K562 (cell line): Measurements from ENCODE around the gene RC3H2. TPM values are rescaled to one million over a fixed set of nuclear protein-coding genes. Genes with fewer than 3 reads are reported as not detected.
A peak's percentile ranks its signal among the peaks of the same experiment; 100 is the strongest.

Source experiments
- CAMTA2 ChIP-seq: fragments of 250-450 bp; sonication (Bioruptor Pico); conservative IDR thresholded peaks from 2 replicates; pipeline ENCODE4 v1.5.1; 2022
- CSDE1 ChIP-seq, 2 experiments: fragments of 450-650 bp; IDR thresholded peaks; 2 replicates each; pipeline ENCODE4 v1.6.1; 2016; ENCODE audit warnings: mild to moderate bottlenecking in 1 of 2
- EHMT2 ChIP-seq: fragments of 450-650 bp; IDR thresholded peaks from 2 replicates; pipeline ENCODE4 v1.6.1; 2018; ENCODE audit warnings: antibody characterized with exemption
- FOXA1 ChIP-seq: fragments of 450-650 bp; IDR thresholded peaks from 2 replicates; pipeline ENCODE4 v1.6.1; 2016; ENCODE audit warnings: mild to moderate bottlenecking, borderline replicate concordance
- FOXJ2 ChIP-seq: fragments of 200-800 bp; sonication (Bioruptor generic); IDR thresholded peaks from 2 replicates; pipeline ENCODE4 v1.6.1; 2016; ENCODE audit warnings: missing genetic modification characterization, missing compliant biosample characterization
- FOXO4 ChIP-seq: fragments of 450-650 bp; formaldehyde crosslinking; IDR thresholded peaks from 2 replicates; pipeline ENCODE4 v1.4.0; 2020; ENCODE audit warnings: mild to moderate bottlenecking, moderate library complexity
- HNRNPUL1 ChIP-seq: fragments of 200-400 bp; formaldehyde crosslinking; IDR thresholded peaks from 2 replicates; pipeline ENCODE4 v1.6.1; 2017; ENCODE audit warnings: low read length
- HOMEZ ChIP-seq: fragments of 250-450 bp; sonication (Bioruptor Pico); IDR thresholded peaks from 2 replicates; pipeline ENCODE4 v1.4.0; 2020; ENCODE audit warnings: mild to moderate bottlenecking, moderate library complexity
- TBL1XR1 ChIP-seq, 2 experiments: IDR thresholded peaks; 2 replicates each; pipeline ENCODE4 v1.6.1; 2012; ENCODE audit warnings: improper control_type of control experiment in 2 of 2, low read length in 2 of 2, mild to moderate bottlenecking in 1 of 2
- TGIF2 ChIP-seq: sonication (generic); formaldehyde crosslinking; IDR thresholded peaks from 2 replicates; pipeline ENCODE4 v1.8.1; 2022; ENCODE audit warnings: mild to moderate bottlenecking, missing genetic modification reagents, moderate library complexity
- ZC3H11A ChIP-seq: IDR thresholded peaks from 2 replicates; pipeline ENCODE4 v1.6.1; 2012; ENCODE audit warnings: low read depth, low read length, improper control_type of control experiment
- ZKSCAN3 ChIP-seq: fragments of 250-450 bp; sonication (Bioruptor Pico); IDR thresholded peaks from 2 replicates; pipeline ENCODE4 v1.4.0; 2020
- ZNF146 ChIP-seq: IDR thresholded peaks from one replicate; pipeline ENCODE4 v1.6.1; 2018; ENCODE audit warnings: missing compliant biosample characterization; ENCODE audit not compliant: unreplicated experiment
- ZNF212 ChIP-seq: fragments of 450-650 bp; formaldehyde crosslinking; IDR thresholded peaks from 2 replicates; pipeline ENCODE4 v1.4.0; 2020; ENCODE audit warnings: mild to moderate bottlenecking
- ZNF316 ChIP-seq: fragments of 450-650 bp; IDR thresholded peaks from 2 replicates; pipeline ENCODE4 v1.6.1; 2016
- ZNF347 ChIP-seq: fragments of 450-650 bp; formaldehyde crosslinking; IDR thresholded peaks from 2 replicates; pipeline ENCODE4 v1.4.0; 2020; ENCODE audit warnings: low read depth, mild to moderate bottlenecking, moderate library complexity
- ZNF407 ChIP-seq: fragments of 450-650 bp; IDR thresholded peaks from 2 replicates; pipeline ENCODE4 v1.6.1; 2016; ENCODE audit warnings: low read depth
- ZNF551 ChIP-seq: fragments of 250-450 bp; sonication (Bioruptor Pico); IDR thresholded peaks from 2 replicates; pipeline ENCODE4 v1.5.0; 2021; ENCODE audit warnings: mild to moderate bottlenecking, moderate library complexity
- ZNF589 ChIP-seq: fragments of 200-800 bp; sonication (Bioruptor generic); IDR thresholded peaks from 2 replicates; pipeline ENCODE4 v1.6.1; 2016; ENCODE audit warnings: low read depth, missing genetic modification characterization, missing compliant biosample characterization
- polyA plus RNA-seq, 8 experiments: library from polyadenylated mRNA; depleted of rRNA in 4 of 8; stranded (reverse) in 5 of 8; unstranded in 3 of 8; fragments of >200 nt; fragmentation: Nextera tagmentation in 2 of 8; fragmentation: Illumina TruSeq in 1 of 8; extraction: Ambion mirVana in 2 of 8; extraction: Trizol in 1 of 8; gene quantifications; 2 replicates each; pipeline versions ENCODE4 v1.2.1 to v1.2.3, GENCODE V29; 2011 to 2014; ENCODE audit warnings: inconsistent platforms in 1 of 8, missing spikeins in 1 of 8
- total RNA-seq, 7 experiments: library from RNA; depleted of rRNA in 6 of 7; stranded (reverse); fragments of >200 nt in 6 of 7; fragmentation: Illumina TruSeq in 2 of 7; extraction: Trizol in 2 of 7; gene quantifications; 2 replicates each; pipeline versions ENCODE4 v1.2.1 to v1.2.3, GENCODE V29; 2011 to 2021; ENCODE audit warnings: low replicate concordance in 1 of 7

RC3H2 gene
- total and polyA plus RNA-seq, 9 of the 15 experiments (the other 6 are each of a cell fraction or from before 2014, with no cell fraction given): 5.6 to 35.4 (median 18.6) TPM

- peak; percentile 63; the same call in 1 of the 2 replicates for TF ChIP-seq ZNF407
- TF ChIP-seq CAMTA2 (CRISPR knock-in tag): no peak
- TF ChIP-seq ZNF316: no peak
- TF ChIP-seq HNRNPUL1: no peak
- TF ChIP-seq FOXA1: no peak
- TF ChIP-seq ZNF146: no peak
- no peak for TF ChIP-seq ZNF347
- TF ChIP-seq HOMEZ (CRISPR knock-in tag): no peak
- TF ChIP-seq ZKSCAN3 (CRISPR knock-in tag): no peak
- TF ChIP-seq CSDE1 (IDR thresholded peaks at IDR 0.05): no peak
- no peak for TF ChIP-seq EHMT2
- TF ChIP-seq ZNF212 (CRISPR knock-in tag): no peak
- TF ChIP-seq TBL1XR1 (IDR thresholded peaks at IDR 0.05; ENCODE audit: low read length in 2 of 2): no peak
- no peak for TF ChIP-seq ZNF551 (CRISPR knock-in tag)
- TF ChIP-seq ZC3H11A: no peak
- no peak for TF ChIP-seq FOXJ2
- TF ChIP-seq TGIF2 (CRISPR knock-in tag): no peak
- no peak for TF ChIP-seq FOXO4 (CRISPR knock-in tag)
- no peak for TF ChIP-seq ZNF589 (CRISPR knock-in tag)
These were observed 26.3 kb upstream of the RC3H2 start, which contains the start of gene ZBTB26 (continued) for GRCh38 chr9:122931226-122932121.
